H9 (cell line): Measurements from ENCODE around the gene FMN1. TPM values are rescaled to one million over a fixed set of nuclear protein-coding genes. Genes with fewer than 3 reads are reported as not detected.

Experiments used
- DNase-seq: peaks from one replicate; pipeline ENCODE4 v3.0.0-alpha.2; 2017
- H2AFZ ChIP-seq: one replicate; pipeline ENCODE4 v1.6.1; 2013; ENCODE audit warnings: mild to moderate bottlenecking, low read length, control low read depth, moderate library complexity
- H2AK5ac ChIP-seq: 2 replicates; pipeline ENCODE4 v1.6.1; 2013; ENCODE audit warnings: low read length, control low read depth, mixed read lengths; ENCODE audit not compliant: insufficient read length
- H2BK120ac ChIP-seq: one replicate; pipeline ENCODE4 v1.6.1; 2013; ENCODE audit warnings: low read depth, mild to moderate bottlenecking, low read length, control low read depth, inconsistent platforms; ENCODE audit not compliant: poor library complexity, severe bottlenecking
- H2BK12ac ChIP-seq: 2 replicates; pipeline ENCODE4 v1.6.1; 2013; ENCODE audit warnings: low read length, control low read depth, mixed read lengths, low read depth; ENCODE audit not compliant: insufficient read length
- H2BK15ac ChIP-seq: 2 replicates; pipeline ENCODE4 v1.6.1; 2013; ENCODE audit warnings: low read depth, low read length, control low read depth
- H2BK20ac ChIP-seq: one replicate; pipeline ENCODE4 v1.6.1; 2013; ENCODE audit warnings: low read depth, mild to moderate bottlenecking, low read length, control low read depth, inconsistent platforms; ENCODE audit not compliant: poor library complexity, severe bottlenecking
- H2BK5ac ChIP-seq: 2 replicates; pipeline ENCODE4 v1.6.1; 2013; ENCODE audit warnings: low read length, control low read depth, mixed read lengths; ENCODE audit not compliant: insufficient read length
- H3K14ac ChIP-seq: 2 replicates; pipeline ENCODE4 v1.6.1; 2013; ENCODE audit warnings: low read length, control low read depth; ENCODE audit not compliant: insufficient read depth
- H3K18ac ChIP-seq: 2 replicates; pipeline ENCODE4 v1.6.1; 2013; ENCODE audit warnings: low read depth, mild to moderate bottlenecking, mixed read lengths, low read length, control low read depth; ENCODE audit not compliant: insufficient read length
- H3K23ac ChIP-seq: 2 replicates; pipeline ENCODE4 v1.6.1; 2013; ENCODE audit warnings: low read length, control low read depth, mixed read lengths, low read depth; ENCODE audit not compliant: insufficient read length
- H3K23me2 ChIP-seq: 2 replicates; pipeline ENCODE4 v1.6.1; 2013; ENCODE audit warnings: low read depth, mild to moderate bottlenecking, mixed read lengths, low read length, control low read depth; ENCODE audit not compliant: insufficient read length, poor library complexity, severe bottlenecking
- H3K27ac ChIP-seq: 2 replicates; pipeline ENCODE4 v1.5.1; 2013; ENCODE audit warnings: low read length, control low read depth, mixed read lengths, low read depth; ENCODE audit not compliant: insufficient read length
- H3K27me3 ChIP-seq: 2 replicates; pipeline ENCODE4 v1.6.1; 2013; ENCODE audit warnings: low read length, control low read depth, inconsistent platforms; ENCODE audit not compliant: insufficient read depth
- H3K4ac ChIP-seq: 2 replicates; pipeline ENCODE4 v1.6.1; 2013; ENCODE audit warnings: low read depth, mild to moderate bottlenecking, control low read depth, inconsistent platforms, low read length, moderate library complexity
- H3K4me1 ChIP-seq: 2 replicates; pipeline ENCODE4 v1.6.1; 2013; ENCODE audit warnings: low read length, control low read depth, inconsistent platforms; ENCODE audit not compliant: insufficient read depth
- H3K4me2 ChIP-seq: 2 replicates; pipeline ENCODE4 v1.6.1; 2013; ENCODE audit warnings: low read length, control low read depth, mixed read lengths; ENCODE audit not compliant: insufficient read length, insufficient read depth
- H3K56ac ChIP-seq: 2 replicates; pipeline ENCODE4 v1.6.1; 2013; ENCODE audit warnings: low read depth, mild to moderate bottlenecking, mixed read lengths, low read length, control low read depth; ENCODE audit not compliant: insufficient read length
- H3K79me1 ChIP-seq: 2 replicates; pipeline ENCODE4 v1.6.1; 2013; ENCODE audit warnings: low read depth, mild to moderate bottlenecking, moderate library complexity, low read length, control low read depth, inconsistent platforms; ENCODE audit not compliant: insufficient read depth, poor library complexity, severe bottlenecking
- H3K79me2 ChIP-seq: 2 replicates; pipeline ENCODE4 v1.6.1; 2013; ENCODE audit warnings: low read length, control low read depth, inconsistent platforms; ENCODE audit not compliant: insufficient read depth
- H3K9ac ChIP-seq: 2 replicates; pipeline ENCODE4 v1.6.1; 2013; ENCODE audit warnings: low read length, control low read depth, mixed read lengths; ENCODE audit not compliant: insufficient read length; ENCODE audit errors: extremely low read depth
- H3K9me3 ChIP-seq: one replicate; pipeline ENCODE4 v1.6.1; 2013; ENCODE audit warnings: low read depth, low read length, inconsistent platforms; ENCODE audit not compliant: control insufficient read depth
- H3T11ph ChIP-seq: one replicate; pipeline ENCODE4 v1.6.1; 2013; ENCODE audit warnings: mild to moderate bottlenecking, low read length, control low read depth, inconsistent platforms
- H4K20me1 ChIP-seq: one replicate; pipeline ENCODE4 v1.6.1; 2013; ENCODE audit not compliant: control insufficient read depth, insufficient read length, insufficient read depth
- H4K5ac ChIP-seq: 2 replicates; pipeline ENCODE4 v1.6.1; 2013; ENCODE audit warnings: low read depth, mild to moderate bottlenecking, mixed read lengths, low read length, control low read depth; ENCODE audit not compliant: insufficient read length
- H4K8ac ChIP-seq: replicated peaks from 2 replicates; pipeline ENCODE4 v1.6.1; 2013; ENCODE audit warnings: low read length, control low read depth, mixed read lengths, low read depth; ENCODE audit not compliant: insufficient read length
- H4K91ac ChIP-seq: 2 replicates; pipeline ENCODE4 v1.6.1; 2013; ENCODE audit warnings: low read depth, mild to moderate bottlenecking, moderate library complexity, mixed read lengths, low read length, control low read depth; ENCODE audit not compliant: insufficient read length
- H3K27ac Mint-ChIP-seq, 3 experiments: 2 replicates in 2 of 3; 3 replicates in 1 of 3; pipeline ENCODE4 v1.8.0; 2020 to 2021; ENCODE audit warnings: mixed read lengths in 3 of 3, mild to moderate bottlenecking in 1 of 3, moderate library complexity in 1 of 3
- H3K27me3 Mint-ChIP-seq: 2 replicates; pipeline ENCODE4 v1.8.0; 2021; ENCODE audit warnings: low read depth, mild to moderate bottlenecking, moderate library complexity, mixed read lengths
- H3K36me3 Mint-ChIP-seq, 3 experiments: 2 replicates in 2 of 3; 3 replicates in 1 of 3; pipeline ENCODE4 v1.8.0; 2020 to 2021; ENCODE audit warnings: low read depth in 3 of 3, mixed read lengths in 3 of 3; ENCODE audit not compliant: insufficient read depth in 1 of 3
- H3K4me1 Mint-ChIP-seq, 2 experiments: 2 replicates each; pipeline ENCODE4 v1.8.0; 2020; ENCODE audit warnings: mixed read lengths in 2 of 2
- H3K4me3 Mint-ChIP-seq, 2 experiments: 2 replicates in 1 of 2; 3 replicates in 1 of 2; pipeline ENCODE4 v1.8.0; 2020 to 2021; ENCODE audit warnings: mild to moderate bottlenecking in 2 of 2, mixed read lengths in 2 of 2, moderate library complexity in 1 of 2
- H3K9me3 Mint-ChIP-seq, 2 experiments: 2 replicates in 1 of 2; 3 replicates in 1 of 2; pipeline ENCODE4 v1.8.0; 2020; ENCODE audit warnings: mild to moderate bottlenecking in 2 of 2, mixed read lengths in 2 of 2, moderate library complexity in 1 of 2
- CTCF ChIP-seq: fragments of 200-600 bp; sonication (generic); conservative IDR thresholded peaks from 3 replicates; pipeline ENCODE4 v1.8.0; 2021; ENCODE audit warnings: antibody characterized with exemption, mild to moderate bottlenecking
- WGBS: extraction: QIAGEN DNeasy Blood & Tissue Kit; methylation state at CpG from one replicate; pipeline ENCODE4 v1.1.7; 2013; ENCODE audit warnings: missing lambda C conversion rate, low lambda C conversion rate, mixed read lengths; ENCODE audit not compliant: insufficient read length; ENCODE audit errors: extremely low coverage; 5-methylcytosine and 5-hydroxymethylcytosine counted together
- total RNA-seq: library from RNA; stranded (reverse); gene quantifications from 2 replicates; pipeline ENCODE4 v1.2.1, GENCODE V29; 2021

Gene FMN1
- total RNA-seq, 1 experiment from 2014 or later: 1.9 TPM

DNA sequence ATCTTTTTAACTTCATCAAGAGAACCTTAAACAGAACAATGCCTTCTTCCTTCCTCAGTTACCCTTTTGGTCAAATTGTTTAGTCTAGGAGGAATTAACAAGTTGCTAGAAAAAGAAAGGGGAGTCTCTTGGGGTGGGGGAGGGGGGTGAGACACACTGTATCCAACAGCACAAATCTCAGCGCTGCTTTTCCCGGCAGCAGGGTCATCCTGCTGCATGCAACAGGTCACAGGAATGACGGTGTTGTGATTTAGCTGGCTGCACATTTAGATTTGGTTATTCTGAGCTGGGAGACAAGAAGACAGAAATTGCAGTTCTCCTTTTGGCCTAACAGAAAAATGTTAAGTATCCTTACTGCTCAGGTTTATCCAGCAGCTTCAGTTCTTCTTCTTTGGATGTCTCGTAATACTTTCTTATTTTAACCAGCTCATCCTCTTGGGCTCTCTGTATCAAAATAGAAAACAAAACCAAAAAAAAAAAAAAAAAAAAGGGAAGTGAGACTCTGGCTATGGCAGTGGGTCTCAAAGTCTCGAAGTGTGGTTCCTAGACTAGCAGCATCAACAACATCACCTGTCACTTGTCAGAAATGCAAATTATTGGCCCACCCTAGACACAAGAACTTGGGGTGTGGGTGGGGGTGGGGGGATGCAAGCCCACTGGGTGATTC lies 286.2 kb downstream of the FMN1 start:
- no peak overlapping the region for H3K4me2 ChIP-seq
- H3K27me3 ChIP-seq: no peaks in the 10 kb centered on the region
- no peak overlapping the region for H3K14ac ChIP-seq
- Mint-ChIP-seq H3K9me3 (no peaks in the 10 kb centered on the region), H3K27ac (no peak overlapping the region), H3K4me1 (peaks cover 22 to 27% of the 10 kb centered on the region in 2 experiments), H3K4me3 (no peak overlapping the region), H3K36me3 (no peaks in the 10 kb centered on the region), H3K27me3 (peaks cover 10% of the 10 kb centered on the region)
- no peak overlapping the region for H4K91ac ChIP-seq
- no peak for TF ChIP-seq CTCF
- no peaks in the 10 kb centered on the region for H3K9me3 ChIP-seq
- no peak overlapping the region for H2AK5ac ChIP-seq
- H2BK5ac ChIP-seq: no peak overlapping the region
- no peak overlapping the region for H2BK12ac ChIP-seq
- no peak overlapping the region for H3K27ac ChIP-seq
- no peaks in the 10 kb centered on the region for H3K4me1 ChIP-seq
- no peak overlapping the region for H3K56ac ChIP-seq
- H3T11ph ChIP-seq: no peak overlapping the region
- no peak overlapping the region for H3K4ac ChIP-seq
- H4K5ac ChIP-seq: no peak overlapping the region
- H2AFZ ChIP-seq: no peak overlapping the region
- H3K9ac ChIP-seq: no peak overlapping the region
- H4K8ac ChIP-seq: no peak overlapping the region
- no peak overlapping the region for H3K18ac ChIP-seq
- no peak for DNase-seq
- no peaks in the 10 kb centered on the region for H3K79me1 ChIP-seq
- no peaks in the 10 kb centered on the region for H3K79me2 ChIP-seq
- H2BK120ac ChIP-seq: no peak overlapping the region
- H3K23me2 ChIP-seq: no peaks in the 10 kb centered on the region
- no peaks in the 10 kb centered on the region for H4K20me1 ChIP-seq
- H3K23ac ChIP-seq: no peak overlapping the region
- WGBS: no CpG with 5 or more reads among the region's 5 CpGs
- no peak overlapping the region for H2BK20ac ChIP-seq
- no peak overlapping the region for H2BK15ac ChIP-seq
